Pancreas (tissue), 10 donors: ENCODE data around the gene NEK9. TPM values are rescaled to one million over a fixed set of nuclear protein-coding genes. Genes with fewer than 3 reads are reported as not detected.

ENCODE experiments used
- ATAC-seq, 4 donors: fragments of 200-7000 bp; cut with Tn5 transposase; one replicate each; pipeline versions ENCODE4 v1.8.0 to v1.9.1; 2020; ENCODE audit warnings: mild to moderate bottlenecking in 4 of 4, moderate library complexity in 4 of 4
- DNase-seq, 6 donors: peaks; one replicate each; pipeline ENCODE4 v3.0.0-alpha.2; 2020
- FAIRE-seq: peaks from 2 replicates; lab custom pipeline; 2012; peaks lifted over from hg19 to GRCh38; lab: Jason Lieb, UNC
- H3K27ac ChIP-seq, 4 donors: fragments of 200-600 bp; sonication (generic); 1 replicate in 3 of 4; 2 replicates in 1 of 4; pipeline versions ENCODE4 v1.5.0 to v1.8.0; 2020
- H3K27me3 ChIP-seq, 4 donors: fragments of 200-600 bp; one replicate each; pipeline ENCODE4 v1.8.0; 2021
- H3K36me3 ChIP-seq, 3 donors: fragments of 200-600 bp; sonication (generic) in 1 of 3; one replicate each; pipeline versions ENCODE4 v1.5.0 to v1.8.0; 2020 to 2021
- H3K4me1 ChIP-seq, 3 donors: fragments of 200-600 bp; one replicate each; pipeline ENCODE4 v1.8.0; 2021
- H3K4me3 ChIP-seq, 4 donors: fragments of 200-600 bp; sonication (generic) in 2 of 4; one replicate each; pipeline versions ENCODE4 v1.5.0 to v1.8.0; 2020 to 2021
- H3K9me3 ChIP-seq, 4 donors: fragments of 200-600 bp; one replicate each; pipeline ENCODE4 v1.8.0; 2021
- CTCF ChIP-seq, 4 donors: fragments of 200-600 bp; sonication (generic) in 3 of 4; IDR thresholded peaks; one replicate each; pipeline versions ENCODE4 v1.5.0 to v1.8.0; 2021; ENCODE audit warnings: antibody characterized with exemption in 4 of 4
- WGBS, 2 donors: extraction: QIAGEN DNeasy Blood & Tissue Kit; methylation state at CpG; one replicate each; pipeline ENCODE4 v1.1.7; 2013; 5-methylcytosine and 5-hydroxymethylcytosine counted together
- intact Hi-C, 3 donors: fragments of 100-400 bp; cut with DNase I; formaldehyde crosslinking; loops; one replicate each; pipeline versions ENCODE4 v1.11.1 to v1.14.2; 2022
- polyA plus RNA-seq, 2 donors: library from polyadenylated mRNA; stranded (reverse); fragments of 200-250 nt; gene quantifications; one replicate each; pipeline ENCODE4 v1.2.3, GENCODE V29; 2013
- total RNA-seq, 6 donors: library from RNA; stranded (reverse); fragmentation: NEBNext Ultra II Directional in 4 of 6; extraction: Animal tissue kit (Norgen Biotek cat#: 25700) in 4 of 6; gene quantifications; one replicate each; pipeline versions ENCODE4 v1.2.1 to v1.2.4, GENCODE V29; 2021 to 2023
- donor health status: healthy with polysubstance abuse.
- donor health status: DM: no; HTN: no; CAD: no; lungs with moderate emphysema.
- donor health status: DM: no; HTN: no; CAD: no.
- donor health status: control.
- donor health status: control.
- donor health status: Bipolar disorder and iron deficiency.
- donor health status: DM: yes; HTN: yes; CAD: no.
- donor health status: DM: no; HTN: no; CAD: no.
- donor health status: DM: no; HTN: no; CAD: no.
- donor health status: DM: yes; HTN: yes; CAD: no.

NEK9 gene
- total and polyA plus RNA-seq, 8 donors = 22.7 to 54.8 (median 27.2) TPM

- Histone ChIP-seq H3K36me3 (no peaks in the 10 kb centered on the region), H3K4me1 (peaks cover 9 to 29% (median 15%) of the 10 kb centered on the region in 3 donors), H3K27me3 (no peaks in the 10 kb centered on the region), H3K9me3 (no peaks in the 10 kb centered on the region), H3K4me3 (no peak overlapping the region), H3K27ac (no peak overlapping the region)
- WGBS, 2 donors = 88 to 92% methylated on average over 3 of the region's 3 CpGs
- DNase-seq (no peak), FAIRE-seq (no peak), ATAC-seq (no peak)
- TF ChIP-seq CTCF (IDR thresholded peaks at IDR 0.05) = no peak
- intact Hi-C loops = no loop called here
These were observed 79.9 kb downstream of the NEK9 start for GRCh38 chr14:75046899-75047298.

GRCh38 chr14:75046275-75046674 lies 80.6 kb downstream of the NEK9 start:
- peaks cover 10 to 35% (median 21%) of the 10 kb centered on the region in 3 donors for H3K4me1 ChIP-seq
- no peaks in the 10 kb centered on the region for H3K27me3 ChIP-seq
- no peak for ATAC-seq
- no peaks in the 10 kb centered on the region for H3K9me3 ChIP-seq
- H3K4me3 ChIP-seq = no peak overlapping the region
- no peaks in the 10 kb centered on the region for H3K36me3 ChIP-seq
- DNase-seq = no peak
- WGBS, 2 donors = 81 to 88% methylated on average over 5 of the region's 5 CpGs
- no peak for TF ChIP-seq CTCF (IDR thresholded peaks at IDR 0.05)
- no peak for FAIRE-seq
- no peak overlapping the region for H3K27ac ChIP-seq
- intact Hi-C loops = no loop called here

- peaks cover 10 to 29% (median 21%) of the 10 kb centered on the region in 3 donors for H3K4me1 ChIP-seq
- DNase-seq (no peak), ATAC-seq (no peak), FAIRE-seq (no peak)
- no peak overlapping the region for H3K4me3 ChIP-seq
- no peak for TF ChIP-seq CTCF (IDR thresholded peaks at IDR 0.05)
- WGBS, 2 donors = 78 to 80% methylated on average over 8 of the region's 8 CpGs
- H3K27ac ChIP-seq = no peak overlapping the region
- no peaks in the 10 kb centered on the region for H3K27me3 ChIP-seq
- H3K36me3 ChIP-seq = no peaks in the 10 kb centered on the region
- H3K9me3 ChIP-seq = no peaks in the 10 kb centered on the region
- intact Hi-C loops = no loop called here
These were observed 82.1 kb downstream of the NEK9 start for GRCh38 chr14:75044752-75045151.

GRCh38 chr14:75044322-75044721 lies 82.5 kb downstream of the NEK9 start:
- no peak overlapping the region for H3K4me3 ChIP-seq
- intact Hi-C loops = no loop called here
- H3K27me3 ChIP-seq = no peaks in the 10 kb centered on the region
- H3K36me3 ChIP-seq = no peaks in the 10 kb centered on the region
- ATAC-seq = no peak
- 16 to 26% methylated on average over 2 of the region's 2 CpGs for WGBS, 2 donors
- H3K9me3 ChIP-seq = no peaks in the 10 kb centered on the region
- H3K4me1 ChIP-seq = peaks cover 10 to 26% (median 18%) of the 10 kb centered on the region in 3 donors
- FAIRE-seq = no peak
- DNase-seq = no peak
- no peak overlapping the region for H3K27ac ChIP-seq
- no peak for TF ChIP-seq CTCF (IDR thresholded peaks at IDR 0.05)

GRCh38 chr14:75042035-75042434 lies 84.8 kb downstream of the NEK9 start:
- Histone ChIP-seq H3K4me1 (peaks cover 10 to 26% (median 18%) of the 10 kb centered on the region in 3 donors), H3K27me3 (no peaks in the 10 kb centered on the region), H3K9me3 (no peaks in the 10 kb centered on the region), H3K4me3 (no peak overlapping the region), H3K27ac (peak overlapping the region; percentile 4 to 72 (median 34)), H3K36me3 (peaks cover 0 to 3% (median 0%) of the 10 kb centered on the region in 3 donors)
- intact Hi-C loops = no loop called here
- DNase-seq (no peak), ATAC-seq (peak; percentile 41 to 79 (median 64)), FAIRE-seq (no peak)
- TF ChIP-seq CTCF (IDR thresholded peaks at IDR 0.05) = no peak
- WGBS, 2 donors = 18 to 20% methylated on average over 6 of the region's 6 CpGs
